UCSD-AML1 (cell line): ENCODE results near the gene DEFB129.
"Not testable (repeated sequence)": the region's sequence is repeated elsewhere in the genome, so short reads cannot be mapped to it uniquely, and the experiment has no call there.

ENCODE experiments used
- DNase-seq: peaks from one replicate; lab custom pipeline; 2025; ENCODE audit not compliant: unreplicated experiment; lab: John Stamatoyannopoulos, UW

Gene DEFB129

DNA sequence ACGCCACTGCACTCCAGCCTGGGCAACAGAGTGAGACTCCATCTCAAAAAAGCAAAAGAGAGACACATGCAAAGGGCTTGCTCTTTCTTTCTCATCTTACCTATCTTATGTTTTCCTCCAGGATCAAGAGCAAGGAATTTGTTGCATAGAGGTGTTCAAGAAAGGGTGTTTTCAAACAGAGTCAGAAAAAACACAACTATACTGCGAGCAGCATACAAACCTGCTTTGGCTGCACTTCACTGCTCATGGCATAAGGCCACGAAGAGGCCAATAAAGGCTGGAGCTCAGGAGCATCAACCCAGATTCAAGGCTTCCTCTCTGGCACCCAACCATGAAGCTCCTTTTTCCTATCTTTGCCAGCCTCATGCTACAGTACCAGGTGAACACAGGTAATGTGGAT is at the start of gene DEFB129:
TSS of gene DEFB129 (plus strand) at position 301 of the 400 bp plus-strand sequence. CDS start at position 332, 31 bp downstream.
- DNase-seq = no peak

- DNase-seq = no peak
Observed at GRCh38 chr20:184288-184687, 42.8 kb upstream of the DEFB129 start.

DNA sequence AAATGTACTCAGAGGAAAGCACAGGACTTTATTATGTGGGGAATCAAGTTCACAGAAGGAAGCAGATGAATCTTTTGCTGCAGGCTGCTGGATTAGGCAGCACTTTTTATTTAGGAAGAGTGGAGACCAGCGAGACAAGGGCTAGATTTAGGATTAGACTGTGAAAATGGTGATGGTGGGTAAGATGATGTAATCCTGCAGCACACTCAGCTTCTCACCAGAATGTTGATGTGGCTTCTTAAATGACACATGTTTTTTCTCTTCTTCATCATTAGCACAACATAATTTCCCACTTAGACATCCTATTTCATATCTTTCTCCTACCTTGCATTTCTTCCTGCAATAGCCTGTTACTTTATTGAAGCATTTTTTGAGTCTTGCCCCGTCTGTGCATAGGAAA is 39.3 kb upstream of the DEFB129 start:
- DNase-seq = no peak

DNA sequence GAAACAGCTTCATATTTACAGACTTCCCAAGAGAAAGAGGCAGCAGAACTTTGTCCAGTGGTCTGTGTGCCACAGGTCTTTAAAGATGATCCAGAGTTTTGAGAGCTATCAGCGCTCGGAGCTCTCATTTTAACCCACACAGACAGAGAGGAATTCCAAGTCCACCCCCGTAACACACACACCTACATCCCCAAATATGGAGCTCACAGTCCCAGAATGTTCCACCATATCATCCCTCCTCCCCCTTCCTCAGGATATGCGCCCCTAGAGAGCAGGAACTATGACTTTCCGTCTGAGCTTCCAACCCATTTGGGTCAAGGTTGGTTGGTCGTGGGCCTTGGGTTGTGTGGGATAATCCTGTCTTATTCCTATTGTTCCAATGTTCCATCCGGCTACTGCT is 37.4 kb upstream of the DEFB129 start, which contains the start of gene DEFB128:
TSS of gene DEFB128 (minus strand) at position 101 of the 400 bp plus-strand sequence. CDS start at position 13, 88 bp downstream.
- DNase-seq = no peak

DNA sequence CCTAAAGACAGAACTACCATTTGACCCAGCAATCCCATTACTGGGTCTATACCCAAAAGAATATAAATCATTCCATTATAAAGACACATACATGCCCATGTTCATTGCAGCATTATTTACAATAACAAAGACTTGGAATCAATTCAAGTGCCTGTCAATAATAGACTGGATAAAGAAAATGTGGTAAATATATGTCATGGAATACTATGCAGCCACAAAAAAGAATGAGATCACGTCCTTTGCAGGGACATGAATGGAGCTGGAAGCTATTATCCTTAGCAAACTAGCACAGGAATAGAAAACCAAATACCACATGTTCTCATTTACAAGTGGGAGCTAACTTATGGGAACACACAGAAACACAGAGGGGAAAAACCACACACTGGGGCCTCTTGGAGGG is 28.8 kb upstream of the DEFB129 start:
- no peak for DNase-seq

DNA sequence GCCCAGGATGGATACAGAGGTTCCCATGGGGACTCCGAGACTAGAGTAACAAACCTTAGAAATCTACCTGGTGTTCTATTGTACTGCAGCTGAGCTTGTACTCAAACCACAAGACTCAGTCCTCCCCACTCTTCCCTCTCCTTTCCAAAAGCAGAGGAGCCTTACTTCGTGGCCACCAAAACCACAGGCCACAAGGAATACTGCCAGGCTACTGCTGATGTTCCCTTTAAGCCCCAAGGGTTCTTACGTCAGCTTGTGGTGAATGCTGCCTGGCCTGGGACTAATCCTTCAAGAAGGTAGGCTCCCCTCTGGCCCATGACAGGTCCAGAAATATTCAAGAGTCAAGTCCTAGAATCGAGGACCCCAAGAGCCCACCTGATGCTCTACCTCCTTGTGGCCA is 27.1 kb upstream of the DEFB129 start:
- DNase-seq = peak; percentile 11

DNA sequence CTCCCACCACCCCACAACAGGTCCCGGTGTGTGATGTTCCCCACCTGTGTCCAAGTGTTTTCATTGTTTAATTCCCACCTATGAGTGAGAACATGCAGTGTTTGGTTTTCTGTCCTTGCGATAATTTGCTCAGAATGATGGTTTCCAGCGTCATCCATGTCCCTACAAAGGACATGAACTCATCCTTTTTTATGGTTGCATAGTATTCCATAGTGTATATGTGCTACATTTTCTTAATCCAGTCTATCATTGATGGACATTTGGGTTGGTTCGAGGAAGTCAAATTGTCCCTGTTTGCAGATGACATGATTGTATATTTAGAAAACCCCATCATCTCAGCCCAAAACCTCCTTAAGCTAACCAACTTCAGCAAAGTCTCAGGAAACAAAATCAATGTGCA is 23.4 kb upstream of the DEFB129 start:
- not testable (repeated sequence) for DNase-seq

GRCh38 chr20:208942-209566 is 18.0 kb upstream of the DEFB129 start:
- peak; percentile 15 for DNase-seq

DNA sequence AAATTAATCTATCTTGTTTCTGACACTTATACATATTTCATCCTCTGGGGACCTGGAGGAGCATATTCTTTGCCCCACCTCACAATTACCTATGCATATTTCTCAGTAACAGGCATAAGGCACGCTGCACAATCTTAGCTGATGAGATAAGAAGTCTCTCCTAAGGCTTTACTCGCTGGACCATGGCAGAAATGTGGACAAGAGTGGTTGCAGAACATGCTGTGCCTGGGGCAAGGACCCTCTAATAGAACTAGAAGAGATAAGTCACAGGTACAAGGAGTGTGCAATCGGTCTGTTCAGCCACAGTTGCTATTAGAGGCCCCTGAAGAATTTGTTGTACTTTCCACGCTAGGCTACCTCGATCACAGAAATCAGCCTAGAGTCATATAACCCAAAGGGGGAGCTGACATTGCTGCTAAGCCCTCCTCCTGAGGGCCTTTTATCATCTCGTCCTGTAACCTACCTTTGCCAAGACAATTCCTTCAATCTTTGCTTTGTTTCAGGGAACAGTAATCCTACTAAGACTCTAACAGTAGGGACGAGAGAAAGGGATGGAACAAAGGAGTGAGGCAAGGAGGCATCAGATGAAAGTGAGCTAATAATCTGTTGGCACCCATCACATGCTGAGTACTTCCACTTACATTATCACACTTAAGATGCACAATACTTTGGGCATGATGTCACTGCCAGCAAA is 16.1 kb upstream of the DEFB129 start:
- DNase-seq = no peak

GRCh38 chr20:214383-214782 is 12.7 kb upstream of the DEFB129 start:
- no peak for DNase-seq

DNA sequence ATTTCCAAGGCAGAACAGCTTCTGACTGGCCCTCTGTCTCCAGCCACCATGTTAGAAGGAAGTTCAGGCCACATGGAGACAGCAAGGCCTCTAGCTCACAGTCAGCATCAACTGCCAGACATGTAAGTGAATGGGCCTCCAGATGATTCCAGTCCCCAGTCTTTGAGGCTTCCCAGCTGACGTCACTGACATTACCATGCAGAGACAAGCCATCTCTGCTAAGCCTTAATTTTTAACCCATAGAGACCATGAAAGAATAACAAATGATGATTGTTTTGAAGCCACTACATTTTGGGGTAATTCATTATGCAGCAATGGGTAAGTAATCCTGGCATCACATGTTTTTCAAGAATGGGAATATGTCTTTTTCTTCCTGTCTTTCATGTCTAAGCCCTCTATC is 11.3 kb upstream of the DEFB129 start:
- no peak for DNase-seq

GRCh38 chr20:217266-217665 is 9.8 kb upstream of the DEFB129 start:
- DNase-seq = no peak

DNA sequence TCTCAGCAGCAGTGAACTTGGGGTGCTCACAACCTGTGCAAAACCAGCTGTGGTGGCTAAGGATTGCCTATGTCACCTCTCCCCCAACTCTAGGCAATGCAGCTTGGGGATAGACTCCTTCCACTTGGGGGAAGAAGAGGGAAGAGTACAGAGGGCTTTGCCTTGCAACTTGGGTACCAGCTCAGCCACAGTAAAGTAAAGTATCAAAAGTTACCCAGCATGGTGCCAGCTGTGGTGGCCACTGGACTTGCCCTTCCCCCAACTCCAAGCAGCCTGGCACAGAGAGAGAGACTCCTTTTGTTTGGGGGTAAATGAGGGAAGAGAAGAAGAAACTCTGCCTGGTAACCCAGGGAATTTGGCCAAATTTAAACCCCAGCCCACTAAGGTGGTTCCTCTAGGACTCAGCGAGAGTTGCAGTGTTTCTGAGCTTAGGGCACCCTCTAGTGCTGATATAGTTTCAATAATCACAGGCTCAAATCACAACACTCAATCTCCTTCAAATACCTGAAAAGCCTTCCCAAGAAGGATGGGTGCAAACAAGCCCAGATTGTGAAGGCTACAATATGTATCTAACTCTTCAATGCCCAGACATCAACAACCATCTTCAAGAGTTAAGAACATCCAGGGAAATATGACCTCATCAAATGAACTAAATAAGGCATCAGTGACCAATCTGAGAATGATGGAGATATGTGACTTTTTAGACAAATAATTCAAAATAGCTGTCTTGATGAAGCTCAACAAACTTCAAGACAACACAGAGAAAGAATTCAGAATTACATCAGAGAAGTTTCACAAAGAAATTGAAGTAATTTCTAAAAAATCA is 7.6 kb upstream of the DEFB129 start:
- DNase-seq = peak; percentile 15

DNA sequence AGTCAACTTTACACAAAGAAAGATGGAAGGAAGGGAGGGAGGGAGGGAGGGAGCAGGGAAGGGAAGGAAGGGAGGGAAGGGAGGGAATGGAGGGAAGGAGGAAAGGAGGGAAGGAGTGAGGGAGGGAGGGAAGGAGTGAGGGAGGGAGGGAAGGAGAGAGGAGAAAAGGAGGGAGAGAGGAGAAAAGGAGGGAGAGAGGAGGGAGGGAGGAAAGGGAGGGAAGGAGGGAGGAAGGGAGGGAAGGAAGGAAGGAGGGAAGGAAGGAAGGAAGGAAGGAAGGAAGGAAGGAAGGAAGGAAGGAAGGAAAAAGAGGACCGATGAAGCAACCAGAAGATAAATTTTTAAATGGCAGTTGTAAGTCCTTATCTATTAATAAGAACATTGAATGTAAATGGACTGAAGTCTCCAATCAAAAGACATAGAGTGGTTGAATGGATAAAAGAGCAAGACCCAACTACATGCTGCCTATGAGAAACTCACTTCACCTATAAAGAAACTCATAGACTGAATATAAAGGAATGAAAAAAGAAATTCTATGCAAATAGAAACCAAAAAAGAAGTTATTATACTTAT is 5.7 kb upstream of the DEFB129 start:
- no peak for DNase-seq

DNA sequence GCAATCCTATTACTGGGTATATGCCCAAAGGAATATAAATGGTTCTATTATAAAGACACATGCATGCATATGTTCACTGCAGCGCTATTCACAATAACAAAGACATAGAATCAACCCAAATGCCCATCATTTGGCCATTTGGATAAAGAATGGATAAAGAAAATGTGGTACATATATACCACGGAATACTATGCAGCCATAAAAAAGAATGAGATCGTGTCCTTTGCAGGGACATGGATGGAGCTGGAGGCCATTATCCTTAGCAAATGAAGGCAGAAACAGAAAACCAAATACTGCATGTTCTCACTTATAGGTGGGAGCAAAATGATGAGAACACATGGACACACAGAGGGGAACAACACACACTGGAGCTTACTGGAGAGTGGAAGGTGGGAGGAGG is 1.2 kb upstream of the DEFB129 start:
- not testable (repeated sequence) for DNase-seq

GRCh38 chr20:227439-228105 is 514 bp downstream of the DEFB129 start:
- DNase-seq = peak; percentile 23

GRCh38 chr20:235891-236290 is 8.8 kb downstream of the DEFB129 start:
- peak; percentile 37 for DNase-seq

GRCh38 chr20:237489-237888 is 10.4 kb downstream of the DEFB129 start:
- DNase-seq = peak; percentile 61

GRCh38 chr20:237929-238328 is 10.9 kb downstream of the DEFB129 start:
- DNase-seq = no peak

DNA sequence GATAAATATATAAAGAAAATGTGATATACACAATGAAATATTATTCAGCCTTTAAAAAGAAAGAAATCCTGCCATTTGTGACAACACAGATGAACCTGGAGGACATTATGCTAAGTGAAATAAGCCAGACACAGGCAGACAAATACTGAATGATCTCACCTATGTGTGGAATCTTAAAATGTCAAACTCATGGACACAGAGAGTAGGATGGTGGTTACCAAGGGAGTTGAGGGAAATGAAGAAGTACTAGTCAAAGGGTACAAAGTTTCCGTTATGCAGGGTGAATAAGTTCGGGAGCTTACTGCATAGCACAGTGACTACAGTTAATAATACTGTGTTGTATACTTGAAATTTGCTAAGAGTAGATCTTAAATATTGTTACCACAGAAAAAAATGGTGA is 15.8 kb downstream of the DEFB129 start:
- no peak for DNase-seq

GRCh38 chr20:251354-251753 is 24.3 kb downstream of the DEFB129 start:
- no peak for DNase-seq
